HepG2 (cell line): Measurements from ENCODE around the gene ASB4.

Source experiments
- BCL6 ChIP-seq: IDR thresholded peaks from 2 replicates; pipeline ENCODE4 v1.6.1; 2016; ENCODE audit warnings: missing genetic modification reagents, missing compliant biosample characterization
- BORCS8-MEF2B ChIP-seq: sonication (generic); formaldehyde crosslinking; IDR thresholded peaks from 2 replicates; pipeline ENCODE4 v1.8.0; 2022; ENCODE audit warnings: mild to moderate bottlenecking, missing genetic modification reagents
- CREM ChIP-seq, 2 experiments: sonication (generic) in 1 of 2; formaldehyde crosslinking in 1 of 2; IDR thresholded peaks; 2 replicates each; pipeline versions ENCODE4 v1.4.0 to v1.6.1; 2016 to 2020; ENCODE audit warnings: antibody characterized with exemption in 1 of 2, mild to moderate bottlenecking in 1 of 2, missing genetic modification reagents in 1 of 2
- HNF4A ChIP-seq: sonication (generic); formaldehyde crosslinking; IDR thresholded peaks from 2 replicates; pipeline ENCODE4 v1.4.0; 2020; ENCODE audit warnings: missing genetic modification reagents
- KLF11 ChIP-seq: IDR thresholded peaks from 2 replicates; pipeline ENCODE4 v1.6.1; 2016; ENCODE audit warnings: missing compliant biosample characterization
- POLR2A ChIP-seq, 2 experiments: IDR thresholded peaks; 2 replicates each; pipeline ENCODE4 v1.6.1; 2011; ENCODE audit warnings: low read depth in 2 of 2, low read length in 2 of 2, mild to moderate bottlenecking in 1 of 2, moderate library complexity in 1 of 2; ENCODE audit not compliant: insufficient read depth in 1 of 2
- SMC3 ChIP-seq: IDR thresholded peaks from 2 replicates; pipeline ENCODE4 v1.6.1; 2011; ENCODE audit warnings: low read length, improper control_type of control experiment
- SNAI1 ChIP-seq: sonication (generic); formaldehyde crosslinking; IDR thresholded peaks from 2 replicates; pipeline ENCODE4 v1.5.0; 2020; ENCODE audit warnings: mild to moderate bottlenecking, missing genetic modification reagents, borderline replicate concordance
- ZNF24 ChIP-seq: fragments of 450-650 bp; IDR thresholded peaks from 2 replicates; pipeline ENCODE4 v1.6.1; 2017; ENCODE audit warnings: antibody characterized with exemption, mild to moderate bottlenecking
- ZNF354B ChIP-seq: sonication (generic); formaldehyde crosslinking; IDR thresholded peaks from 2 replicates; pipeline ENCODE4 v1.8.0; 2022; ENCODE audit warnings: mild to moderate bottlenecking, missing genetic modification reagents
- TF ChIP-seq, protein P1 (sequence below): sonication (generic); formaldehyde crosslinking; IDR thresholded peaks from 2 replicates; pipeline ENCODE4 v1.5.0; 2020; ENCODE audit warnings: mild to moderate bottlenecking, missing genetic modification reagents, moderate library complexity
- TF ChIP-seq, protein P2 (sequence below): sonication (generic); formaldehyde crosslinking; IDR thresholded peaks from 2 replicates; pipeline ENCODE4 v1.5.1; 2020; ENCODE audit warnings: mild to moderate bottlenecking, missing genetic modification reagents, borderline replicate concordance

DNA sequence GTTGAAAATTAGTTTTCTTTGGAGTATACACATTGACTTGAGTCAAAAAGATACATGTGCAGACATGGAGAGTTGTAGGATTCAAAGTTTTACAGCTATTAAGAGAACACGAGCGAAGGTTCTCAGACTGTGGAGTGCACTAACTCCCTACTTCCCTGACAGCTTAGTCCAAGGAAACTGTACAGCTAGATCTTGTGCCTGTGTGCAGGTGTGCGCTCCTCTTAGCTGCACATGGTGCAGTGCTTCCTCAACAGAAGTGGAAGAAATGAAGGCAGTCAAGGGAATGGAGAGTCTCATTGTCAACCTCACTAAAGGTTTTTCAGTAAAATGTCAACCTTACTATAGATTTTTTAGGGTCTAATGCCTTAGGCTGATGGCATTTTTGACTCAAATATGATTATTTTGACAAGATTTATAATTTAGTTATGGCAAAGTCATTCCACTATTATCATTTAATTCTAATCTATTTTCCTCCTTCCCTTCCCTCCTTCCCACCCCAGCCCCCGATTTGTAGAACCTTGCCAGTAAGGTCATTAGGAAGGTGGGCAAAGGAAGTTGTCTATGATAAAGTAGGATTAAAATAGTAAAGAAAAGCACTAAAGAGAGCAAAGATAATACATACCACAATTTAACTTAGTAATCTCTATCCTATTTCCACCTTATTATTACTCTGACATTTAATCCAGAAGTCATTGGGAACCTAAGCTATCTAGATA is 97.0 kb downstream of the ASB4 start:
- TF ChIP-seq, protein P1, sequence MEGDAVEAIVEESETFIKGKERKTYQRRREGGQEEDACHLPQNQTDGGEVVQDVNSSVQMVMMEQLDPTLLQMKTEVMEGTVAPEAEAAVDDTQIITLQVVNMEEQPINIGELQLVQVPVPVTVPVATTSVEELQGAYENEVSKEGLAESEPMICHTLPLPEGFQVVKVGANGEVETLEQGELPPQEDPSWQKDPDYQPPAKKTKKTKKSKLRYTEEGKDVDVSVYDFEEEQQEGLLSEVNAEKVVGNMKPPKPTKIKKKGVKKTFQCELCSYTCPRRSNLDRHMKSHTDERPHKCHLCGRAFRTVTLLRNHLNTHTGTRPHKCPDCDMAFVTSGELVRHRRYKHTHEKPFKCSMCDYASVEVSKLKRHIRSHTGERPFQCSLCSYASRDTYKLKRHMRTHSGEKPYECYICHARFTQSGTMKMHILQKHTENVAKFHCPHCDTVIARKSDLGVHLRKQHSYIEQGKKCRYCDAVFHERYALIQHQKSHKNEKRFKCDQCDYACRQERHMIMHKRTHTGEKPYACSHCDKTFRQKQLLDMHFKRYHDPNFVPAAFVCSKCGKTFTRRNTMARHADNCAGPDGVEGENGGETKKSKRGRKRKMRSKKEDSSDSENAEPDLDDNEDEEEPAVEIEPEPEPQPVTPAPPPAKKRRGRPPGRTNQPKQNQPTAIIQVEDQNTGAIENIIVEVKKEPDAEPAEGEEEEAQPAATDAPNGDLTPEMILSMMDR (CRISPR knock-in tag): no peak
- TF ChIP-seq ZNF354B (CRISPR knock-in tag) (no peak), POLR2A (IDR thresholded peaks at IDR 0.05; ENCODE audit: insufficient read depth in 1 of 2, low read depth in 2 of 2, low read length in 2 of 2) (no peak), BORCS8-MEF2B (no peak), CREM (IDR thresholded peaks at IDR 0.05) (no peak), CREM (CRISPR knock-in tag; IDR thresholded peaks at IDR 0.05) (no peak), ZNF24 (no peak), SNAI1 (CRISPR knock-in tag) (no peak), HNF4A (CRISPR knock-in tag) (no peak), SMC3 (no peak), BCL6 (no peak), KLF11 (no peak)
- TF ChIP-seq, protein P2, sequence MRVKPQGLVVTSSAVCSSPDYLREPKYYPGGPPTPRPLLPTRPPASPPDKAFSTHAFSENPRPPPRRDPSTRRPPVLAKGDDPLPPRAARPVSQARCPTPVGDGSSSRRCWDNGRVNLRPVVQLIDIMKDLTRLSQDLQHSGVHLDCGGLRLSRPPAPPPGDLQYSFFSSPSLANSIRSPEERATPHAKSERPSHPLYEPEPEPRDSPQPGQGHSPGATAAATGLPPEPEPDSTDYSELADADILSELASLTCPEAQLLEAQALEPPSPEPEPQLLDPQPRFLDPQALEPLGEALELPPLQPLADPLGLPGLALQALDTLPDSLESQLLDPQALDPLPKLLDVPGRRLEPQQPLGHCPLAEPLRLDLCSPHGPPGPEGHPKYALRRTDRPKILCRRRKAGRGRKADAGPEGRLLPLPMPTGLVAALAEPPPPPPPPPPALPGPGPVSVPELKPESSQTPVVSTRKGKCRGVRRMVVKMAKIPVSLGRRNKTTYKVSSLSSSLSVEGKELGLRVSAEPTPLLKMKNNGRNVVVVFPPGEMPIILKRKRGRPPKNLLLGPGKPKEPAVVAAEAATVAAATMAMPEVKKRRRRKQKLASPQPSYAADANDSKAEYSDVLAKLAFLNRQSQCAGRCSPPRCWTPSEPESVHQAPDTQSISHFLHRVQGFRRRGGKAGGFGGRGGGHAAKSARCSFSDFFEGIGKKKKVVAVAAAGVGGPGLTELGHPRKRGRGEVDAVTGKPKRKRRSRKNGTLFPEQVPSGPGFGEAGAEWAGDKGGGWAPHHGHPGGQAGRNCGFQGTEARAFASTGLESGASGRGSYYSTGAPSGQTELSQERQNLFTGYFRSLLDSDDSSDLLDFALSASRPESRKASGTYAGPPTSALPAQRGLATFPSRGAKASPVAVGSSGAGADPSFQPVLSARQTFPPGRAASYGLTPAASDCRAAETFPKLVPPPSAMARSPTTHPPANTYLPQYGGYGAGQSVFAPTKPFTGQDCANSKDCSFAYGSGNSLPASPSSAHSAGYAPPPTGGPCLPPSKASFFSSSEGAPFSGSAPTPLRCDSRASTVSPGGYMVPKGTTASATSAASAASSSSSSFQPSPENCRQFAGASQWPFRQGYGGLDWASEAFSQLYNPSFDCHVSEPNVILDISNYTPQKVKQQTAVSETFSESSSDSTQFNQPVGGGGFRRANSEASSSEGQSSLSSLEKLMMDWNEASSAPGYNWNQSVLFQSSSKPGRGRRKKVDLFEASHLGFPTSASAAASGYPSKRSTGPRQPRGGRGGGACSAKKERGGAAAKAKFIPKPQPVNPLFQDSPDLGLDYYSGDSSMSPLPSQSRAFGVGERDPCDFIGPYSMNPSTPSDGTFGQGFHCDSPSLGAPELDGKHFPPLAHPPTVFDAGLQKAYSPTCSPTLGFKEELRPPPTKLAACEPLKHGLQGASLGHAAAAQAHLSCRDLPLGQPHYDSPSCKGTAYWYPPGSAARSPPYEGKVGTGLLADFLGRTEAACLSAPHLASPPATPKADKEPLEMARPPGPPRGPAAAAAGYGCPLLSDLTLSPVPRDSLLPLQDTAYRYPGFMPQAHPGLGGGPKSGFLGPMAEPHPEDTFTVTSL (CRISPR knock-in tag): no peak
